Lower lobe of right lung (tissue), 2 donors: Measurements from ENCODE around the gene BUB3. TPM values are rescaled to one million over a fixed set of nuclear protein-coding genes. Genes with fewer than 3 reads are reported as not detected.

ENCODE experiments used
- ATAC-seq, 2 donors: fragments of 200-7000 bp; cut with Tn5 transposase; one replicate each; pipeline ENCODE4 v1.9.1; 2020 to 2022; ENCODE audit warnings: mild to moderate bottlenecking in 2 of 2, moderate library complexity in 2 of 2
- DNase-seq: peaks from one replicate; pipeline ENCODE4 v3.0.0-alpha.2; 2020
- H3K27ac ChIP-seq: fragments of 200-600 bp; one replicate; pipeline ENCODE4 v1.8.0; 2022
- H3K27me3 ChIP-seq: fragments of 200-600 bp; one replicate; pipeline ENCODE4 v1.8.0; 2022; ENCODE audit warnings: low read depth
- H3K36me3 ChIP-seq: fragments of 200-600 bp; one replicate; pipeline ENCODE4 v1.8.0; 2022; ENCODE audit warnings: mild to moderate bottlenecking
- H3K4me1 ChIP-seq: fragments of 200-600 bp; one replicate; pipeline ENCODE4 v1.8.0; 2022
- H3K4me3 ChIP-seq: fragments of 200-600 bp; one replicate; pipeline ENCODE4 v1.8.0; 2022; ENCODE audit warnings: mild to moderate bottlenecking
- H3K9me3 ChIP-seq: fragments of 200-600 bp; one replicate; pipeline ENCODE4 v1.8.0; 2022
- CTCF ChIP-seq: fragments of 200-600 bp; IDR thresholded peaks from one replicate; pipeline ENCODE4 v1.8.0; 2022; ENCODE audit warnings: antibody characterized with exemption, mild to moderate bottlenecking
- intact Hi-C: fragments of 100-400 bp; cut with DNase I; formaldehyde crosslinking; loops from one replicate; pipeline ENCODE4 v1.11.0; 2022
- total RNA-seq: library from RNA; stranded (reverse); fragmentation: NEBNext Ultra II Directional; extraction: Animal tissue kit (Norgen Biotek cat#: 25700); gene quantifications from one replicate; pipeline ENCODE4 v1.2.1, GENCODE V29; 2021
- donor health status: DM: no; HTN: yes; CAD: no; lungs with severe emphysema.

Gene BUB3
- total RNA-seq, 1 donor from 2014 or later, result 67.3 TPM

GRCh38 chr10:123139521-123140163 lies 14.6 kb upstream of the BUB3 start:
- peaks cover 100% of the 10 kb centered on the region for H3K27me3 ChIP-seq
- TF ChIP-seq CTCF, result no peak
- intact Hi-C loops, result no loop called here
- H3K9me3 ChIP-seq, result no peaks in the 10 kb centered on the region
- H3K4me1 ChIP-seq, result peaks cover 41% of the 10 kb centered on the region
- ATAC-seq (peak in 1 of 2 donors; percentile 33), DNase-seq (no peak)
- H3K27ac ChIP-seq, result no peak overlapping the region
- no peak overlapping the region for H3K4me3 ChIP-seq
- H3K36me3 ChIP-seq, result no peaks in the 10 kb centered on the region

DNA sequence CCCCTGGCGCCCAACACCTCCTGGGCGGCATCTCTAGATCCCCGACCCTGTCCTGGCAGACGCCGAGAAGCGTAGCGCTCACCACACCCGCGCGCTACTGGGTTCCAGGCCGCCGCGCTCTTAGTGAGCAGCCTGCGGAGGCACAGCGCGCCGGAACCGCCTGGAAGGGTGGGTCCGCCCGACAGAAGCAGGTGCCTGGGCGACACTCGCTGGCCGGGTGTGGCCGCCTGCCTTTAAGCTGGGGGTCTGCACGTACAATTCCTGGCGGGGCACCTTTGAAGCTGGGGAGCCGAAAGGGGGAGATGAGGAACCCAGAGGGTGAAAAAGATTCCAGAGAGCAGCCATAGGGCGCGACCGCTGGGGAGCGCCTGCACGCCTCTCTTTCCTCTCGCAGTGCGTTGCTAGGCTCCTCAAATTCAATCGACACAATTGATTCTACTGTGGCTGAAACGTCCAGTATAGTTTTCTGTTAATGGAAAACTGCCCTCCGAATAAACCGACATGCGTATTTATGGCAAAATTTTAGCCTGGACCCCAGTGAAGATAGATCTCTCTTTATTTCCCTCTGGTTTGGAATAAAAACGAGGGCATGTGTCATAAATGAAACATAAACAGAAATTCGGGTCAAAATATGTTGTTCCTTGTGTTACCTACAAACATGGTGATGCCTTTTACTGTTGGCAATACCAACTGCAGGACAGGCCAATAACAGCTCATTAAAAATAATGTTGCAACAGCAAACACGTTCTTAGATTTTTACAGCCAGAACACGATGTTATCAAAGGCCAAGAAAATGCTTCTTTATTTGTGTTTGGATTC lies 13.8 kb upstream of the BUB3 start:
- Histone ChIP-seq H3K27ac (no peak overlapping the region), H3K27me3 (peaks cover 100% of the 10 kb centered on the region), H3K36me3 (no peaks in the 10 kb centered on the region), H3K4me1 (peaks cover 33% of the 10 kb centered on the region), H3K4me3 (no peak overlapping the region), H3K9me3 (no peaks in the 10 kb centered on the region)
- no peak for ATAC-seq
- DNase-seq, result no peak
- no peak for TF ChIP-seq CTCF
- intact Hi-C loops, result no loop called here

DNA sequence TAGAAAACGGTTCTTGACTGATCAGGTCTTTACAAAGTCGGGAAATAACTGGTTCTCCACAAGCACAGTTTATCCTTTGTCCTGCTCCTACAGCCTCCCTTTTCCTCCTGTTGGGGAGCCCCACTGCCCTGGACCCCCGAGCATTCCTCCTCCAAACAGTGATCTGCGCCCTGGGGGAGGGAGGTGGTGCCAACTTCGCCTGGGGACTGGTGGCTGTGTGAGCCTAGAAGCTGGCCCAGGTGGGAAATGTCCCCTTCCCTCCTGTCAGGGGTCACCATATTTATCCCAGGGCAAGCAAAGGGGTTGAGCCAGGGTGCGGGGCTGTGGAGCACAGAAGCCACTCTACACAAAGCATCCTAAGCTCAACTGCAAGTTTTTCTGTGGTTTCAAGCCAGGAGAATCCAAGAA lies 13.2 kb upstream of the BUB3 start:
- H3K4me1 ChIP-seq, result peaks cover 32% of the 10 kb centered on the region
- no peaks in the 10 kb centered on the region for H3K36me3 ChIP-seq
- no peak for TF ChIP-seq CTCF
- no peak for ATAC-seq
- H3K27ac ChIP-seq, result no peak overlapping the region
- no peaks in the 10 kb centered on the region for H3K9me3 ChIP-seq
- H3K4me3 ChIP-seq, result no peak overlapping the region
- peaks cover 100% of the 10 kb centered on the region for H3K27me3 ChIP-seq
- DNase-seq, result no peak
- intact Hi-C loops, result no loop called here

- intact Hi-C loops, result no loop called here
- ATAC-seq (no peak), DNase-seq (no peak)
- TF ChIP-seq CTCF, result no peak
- Histone ChIP-seq H3K9me3 (no peaks in the 10 kb centered on the region), H3K27me3 (peaks cover 100% of the 10 kb centered on the region), H3K27ac (no peak overlapping the region), H3K4me3 (no peak overlapping the region), H3K36me3 (no peaks in the 10 kb centered on the region), H3K4me1 (peaks cover 27% of the 10 kb centered on the region)
Observed at GRCh38 chr10:123141791-123142700, 12.2 kb upstream of the BUB3 start.

GRCh38 chr10:123142701-123143161 lies 11.5 kb upstream of the BUB3 start:
- ATAC-seq, result no peak
- Histone ChIP-seq H3K27ac (no peak overlapping the region), H3K27me3 (peaks cover 100% of the 10 kb centered on the region), H3K4me1 (peaks cover 25% of the 10 kb centered on the region), H3K9me3 (no peaks in the 10 kb centered on the region), H3K36me3 (no peaks in the 10 kb centered on the region), H3K4me3 (no peak overlapping the region)
- intact Hi-C loops, result no loop called here
- DNase-seq, result peak; percentile 39
- no peak for TF ChIP-seq CTCF
